ENCODE results near the gene PARD6G. TPM values are rescaled to one million over a fixed set of nuclear protein-coding genes. Genes with fewer than 3 reads are reported as not detected.

PARD6G gene
- total and polyA plus RNA-seq, 9 of the 15 experiments (the other 6 are each of a cell fraction or from before 2014, with no cell fraction given) = 0.03 to 1.2 (median 0.26) TPM

DNA sequence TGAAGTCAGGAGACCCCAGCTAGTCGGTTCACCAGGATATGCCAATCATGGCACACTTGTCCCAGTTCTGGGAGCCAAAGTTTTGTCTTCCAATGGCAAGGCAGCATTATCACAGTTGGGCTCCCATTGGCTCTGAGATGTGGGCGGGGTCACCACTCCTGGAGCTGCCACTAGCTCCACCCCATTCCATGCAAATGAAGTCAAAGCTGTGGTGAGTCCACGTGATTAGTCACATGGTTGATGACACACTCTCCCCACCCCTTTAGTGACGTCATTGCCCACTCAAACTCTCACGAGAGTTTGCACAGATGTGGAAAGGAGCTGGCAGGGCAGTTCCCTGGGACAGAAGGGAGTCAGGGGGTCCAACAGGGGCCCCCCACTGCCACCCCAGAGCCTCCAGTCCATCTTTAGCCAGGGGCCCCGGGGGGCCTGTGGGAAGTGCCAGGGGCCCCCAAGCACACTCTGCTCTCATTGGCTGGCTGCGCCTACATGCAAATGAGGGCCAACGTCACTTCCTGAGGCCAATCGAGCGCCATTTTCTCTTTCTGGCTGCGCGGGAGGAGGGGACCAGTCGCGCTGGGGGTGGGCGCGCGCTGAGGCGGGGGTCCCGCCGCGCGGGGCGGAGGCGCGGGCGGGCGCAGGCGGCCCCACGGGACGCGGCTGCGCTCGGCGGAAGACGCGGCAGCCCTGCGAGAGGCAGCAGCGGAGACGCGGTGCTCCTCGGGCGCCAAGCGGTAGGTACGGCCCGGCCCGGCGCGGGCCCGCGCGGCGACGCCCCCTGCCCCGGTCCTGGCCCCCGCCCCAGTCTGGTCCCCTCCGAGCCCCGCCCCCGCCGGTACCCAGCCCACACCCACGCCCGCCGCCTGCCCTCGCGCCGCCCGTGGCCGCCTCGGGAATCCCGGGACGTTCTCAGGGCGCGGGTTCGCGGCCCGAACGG is 138.3 kb downstream of the PARD6G start, which contains the start of gene ADNP2 (continued):
- TF ChIP-seq ZNF592 (IDR thresholded peaks at IDR 0.05) = no peak
- TF ChIP-seq ZNF436 (CRISPR knock-in tag; IDR thresholded peaks at IDR 0.05) = no peak
- no peak for TF ChIP-seq ZNF263 (CRISPR knock-in tag; IDR thresholded peaks at IDR 0.05; ENCODE audit: borderline replicate concordance)
- no peak for TF ChIP-seq ZNF282 (CRISPR knock-in tag; IDR thresholded peaks at IDR 0.05)
- no peak for TF ChIP-seq ZNF766 (CRISPR knock-in tag; conservative IDR thresholded peaks at IDR 0.05)
- TF ChIP-seq CEBPZ (IDR thresholded peaks at IDR 0.05; ENCODE audit: borderline replicate concordance, low read depth, low read length) = no peak
- no peak for TF ChIP-seq DNMT1 (IDR thresholded peaks at IDR 0.05)
- no peak for TF ChIP-seq DEAF1 (CRISPR knock-in tag; IDR thresholded peaks at IDR 0.05)
- TF ChIP-seq E2F3 (CRISPR knock-in tag; IDR thresholded peaks at IDR 0.05) = no peak
- TF ChIP-seq, protein P1, sequence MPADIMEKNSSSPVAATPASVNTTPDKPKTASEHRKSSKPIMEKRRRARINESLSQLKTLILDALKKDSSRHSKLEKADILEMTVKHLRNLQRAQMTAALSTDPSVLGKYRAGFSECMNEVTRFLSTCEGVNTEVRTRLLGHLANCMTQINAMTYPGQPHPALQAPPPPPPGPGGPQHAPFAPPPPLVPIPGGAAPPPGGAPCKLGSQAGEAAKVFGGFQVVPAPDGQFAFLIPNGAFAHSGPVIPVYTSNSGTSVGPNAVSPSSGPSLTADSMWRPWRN (IDR thresholded peaks at IDR 0.05; ENCODE audit: low read depth) = no peak
- TF ChIP-seq CREM (IDR thresholded peaks at IDR 0.05; ENCODE audit: low read depth) = peak; percentile 90
- no peak for TF ChIP-seq FOXK1 (CRISPR knock-in tag; IDR thresholded peaks at IDR 0.05; ENCODE audit: borderline replicate concordance)
- no peak for TF ChIP-seq TAF15 (IDR thresholded peaks at IDR 0.05; ENCODE audit: low read depth, low read length)
- TF ChIP-seq, protein P2, sequence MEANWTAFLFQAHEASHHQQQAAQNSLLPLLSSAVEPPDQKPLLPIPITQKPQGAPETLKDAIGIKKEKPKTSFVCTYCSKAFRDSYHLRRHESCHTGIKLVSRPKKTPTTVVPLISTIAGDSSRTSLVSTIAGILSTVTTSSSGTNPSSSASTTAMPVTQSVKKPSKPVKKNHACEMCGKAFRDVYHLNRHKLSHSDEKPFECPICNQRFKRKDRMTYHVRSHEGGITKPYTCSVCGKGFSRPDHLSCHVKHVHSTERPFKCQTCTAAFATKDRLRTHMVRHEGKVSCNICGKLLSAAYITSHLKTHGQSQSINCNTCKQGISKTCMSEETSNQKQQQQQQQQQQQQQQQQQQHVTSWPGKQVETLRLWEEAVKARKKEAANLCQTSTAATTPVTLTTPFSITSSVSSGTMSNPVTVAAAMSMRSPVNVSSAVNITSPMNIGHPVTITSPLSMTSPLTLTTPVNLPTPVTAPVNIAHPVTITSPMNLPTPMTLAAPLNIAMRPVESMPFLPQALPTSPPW (CRISPR knock-in tag; IDR thresholded peaks at IDR 0.05) = peak; percentile 56
